Measurements from ENCODE around the gene FAS.
A peak's percentile ranks its signal among the peaks of the same experiment; 100 is the strongest.

Gene FAS

GRCh38 chr10:88971221-88972061 is 19.2 kb upstream of the FAS start:
- no peak for DNase-seq (ENCODE audit: extremely low read depth in 1 of 2, low read depth in 1 of 2)

DNA sequence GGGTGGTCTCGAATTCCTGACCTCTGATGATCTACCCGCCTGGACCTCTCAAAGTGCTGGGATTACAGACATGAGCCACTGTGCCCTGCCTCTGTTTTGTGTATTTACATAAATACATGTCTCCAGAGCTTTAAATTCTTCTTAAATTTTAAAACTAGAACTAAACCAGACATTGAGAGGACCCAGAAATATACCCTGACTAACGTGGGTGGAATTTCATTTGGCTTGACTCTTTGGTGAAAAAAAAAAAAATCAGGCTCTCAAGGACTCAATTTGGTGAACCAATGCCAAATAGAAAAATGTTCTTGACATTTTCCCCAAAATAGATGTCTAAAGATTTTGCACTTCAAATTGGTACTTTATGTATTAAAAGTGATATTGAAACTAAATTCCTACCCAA is 16.6 kb upstream of the FAS start:
- no peak for DNase-seq (ENCODE audit: extremely low read depth in 1 of 2, low read depth in 1 of 2)

DNA sequence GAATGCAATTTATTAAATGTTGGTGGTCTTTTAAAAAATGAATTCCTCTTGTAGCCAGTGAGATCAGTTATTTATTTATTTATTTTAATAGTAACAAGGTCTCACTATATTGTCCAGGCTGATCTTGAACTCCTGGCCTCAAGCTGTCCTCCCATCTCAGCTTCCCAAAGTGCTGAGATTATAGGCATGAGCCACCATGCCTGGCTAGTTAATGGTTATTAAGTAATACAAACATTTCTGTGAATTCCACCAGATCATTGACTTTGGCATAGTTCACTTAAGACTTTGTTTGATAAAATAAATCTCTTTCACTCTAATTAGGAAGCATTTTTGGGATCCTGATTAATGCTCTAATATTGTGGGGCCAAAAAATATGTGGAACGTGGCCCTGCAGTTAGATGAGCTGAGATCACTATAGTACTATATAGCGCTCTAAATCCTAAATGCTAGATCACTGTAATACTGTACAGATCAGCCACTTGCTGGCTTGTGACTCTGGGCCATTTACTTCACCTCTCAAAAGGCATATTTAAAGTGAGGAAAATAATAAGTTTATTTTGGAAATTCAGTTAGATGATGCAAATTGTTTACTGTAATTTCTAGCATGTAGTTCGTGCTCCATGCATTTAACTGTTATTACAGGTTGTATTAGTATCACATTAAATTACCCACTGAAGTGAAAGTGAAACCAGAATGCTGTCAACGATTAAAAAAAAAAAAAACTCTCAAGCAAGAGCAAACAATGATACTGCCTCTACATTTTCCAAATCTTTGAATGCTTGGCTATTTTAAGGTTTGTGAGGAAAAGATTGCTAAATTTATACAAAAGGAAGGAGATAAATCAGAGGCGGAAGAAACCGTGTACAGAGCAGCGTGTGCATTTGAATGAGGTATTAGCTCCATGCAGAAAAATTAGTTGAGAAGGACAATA is 15.9 kb upstream of the FAS start:
- DNase-seq (ENCODE audit: extremely low read depth in 1 of 2, low read depth in 1 of 2) = no peak

DNA sequence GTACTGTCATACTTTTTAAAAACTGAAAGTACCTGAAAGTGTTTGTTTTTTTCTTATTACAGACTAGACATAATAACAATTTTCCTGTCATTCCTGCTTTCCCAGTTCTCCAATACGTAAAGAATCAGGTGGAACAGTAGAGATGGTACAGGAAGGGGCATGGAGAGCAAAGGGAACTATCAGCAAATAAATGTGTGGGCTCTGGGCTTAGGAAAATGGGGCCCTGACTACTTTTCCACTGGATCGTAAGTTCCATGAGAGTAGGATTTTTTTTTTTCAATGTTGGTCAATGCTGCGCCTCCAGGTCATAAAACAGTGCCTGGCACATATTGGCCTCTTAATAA is 15.2 kb upstream of the FAS start:
- no peak for DNase-seq (ENCODE audit: extremely low read depth in 1 of 2, low read depth in 1 of 2)

GRCh38 chr10:88978463-88978862 is 12.1 kb upstream of the FAS start:
- DNase-seq (ENCODE audit: extremely low read depth in 1 of 2, low read depth in 1 of 2) = no peak

DNA sequence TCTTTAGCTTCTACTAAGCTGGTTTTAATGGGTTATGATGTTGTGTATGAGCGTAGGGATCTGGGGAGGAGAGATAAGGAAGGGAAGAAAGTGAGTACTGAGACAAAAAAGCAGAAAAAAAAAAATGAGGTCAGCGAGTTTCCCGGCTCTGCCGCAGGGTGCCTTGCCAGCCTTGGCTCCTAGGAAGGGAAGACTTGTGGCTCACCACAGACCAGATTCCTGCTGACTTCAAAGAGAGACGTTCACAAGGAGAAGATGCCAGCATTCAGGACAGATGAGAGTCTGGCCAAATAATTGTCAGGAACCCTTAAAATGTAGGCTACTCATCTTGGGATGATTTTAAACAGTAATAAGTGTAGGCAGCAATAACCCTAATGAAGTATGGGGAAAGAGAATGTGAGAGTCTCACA is 11.4 kb upstream of the FAS start:
- no peak for DNase-seq (ENCODE audit: extremely low read depth in 1 of 2, low read depth in 1 of 2)

- no peak for DNase-seq (ENCODE audit: extremely low read depth in 1 of 2, low read depth in 1 of 2)
Measured at GRCh38 chr10:88979603-88980002, 11.0 kb upstream of the FAS start.

- DNase-seq (ENCODE audit: extremely low read depth in 1 of 2, low read depth in 1 of 2) = no peak
Measured at GRCh38 chr10:88980247-88980646, 10.4 kb upstream of the FAS start.

DNA sequence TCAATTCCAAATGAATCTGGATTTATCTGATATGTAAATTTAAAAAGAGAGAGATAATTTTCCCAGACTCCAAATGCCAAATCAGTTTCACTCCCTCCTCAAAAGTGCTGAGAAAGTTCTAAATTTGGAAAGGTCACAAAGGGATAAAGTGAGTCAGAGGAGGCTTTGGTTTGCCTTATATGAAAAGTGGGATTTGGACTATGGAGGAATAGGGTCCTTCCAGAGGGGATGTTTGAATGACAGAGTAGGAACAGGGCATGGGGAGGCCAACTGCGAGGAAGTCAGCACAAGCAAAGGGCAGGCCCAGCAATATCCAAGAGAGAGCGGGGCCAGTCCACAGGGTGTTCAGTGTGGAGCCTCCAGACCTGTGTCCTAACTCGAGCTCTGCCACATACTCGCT is 9.8 kb upstream of the FAS start:
- no peak for DNase-seq (ENCODE audit: extremely low read depth in 1 of 2, low read depth in 1 of 2)

GRCh38 chr10:88981435-88981834 is 9.2 kb upstream of the FAS start:
- no peak for DNase-seq (ENCODE audit: extremely low read depth in 1 of 2, low read depth in 1 of 2)

DNA sequence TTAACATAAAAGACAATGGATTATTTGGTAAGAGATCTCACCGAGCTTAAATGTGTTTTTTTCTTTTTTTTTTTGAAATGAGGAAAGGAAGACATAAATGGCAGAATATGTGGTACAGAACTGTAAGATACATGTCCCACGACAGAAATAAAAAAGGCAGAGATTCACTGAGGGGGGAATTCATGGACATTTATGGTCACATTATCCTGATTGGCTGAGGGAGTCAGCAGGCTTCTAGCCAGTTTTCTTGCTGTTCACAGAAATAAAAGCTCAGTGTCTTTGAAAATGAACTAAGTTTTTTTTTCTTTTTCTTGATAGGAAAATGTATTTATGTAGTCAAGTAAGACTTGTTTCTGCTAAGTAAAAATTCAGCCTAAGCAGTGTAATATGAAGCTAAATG is 8.2 kb upstream of the FAS start:
- DNase-seq (ENCODE audit: extremely low read depth in 1 of 2, low read depth in 1 of 2) = no peak

DNA sequence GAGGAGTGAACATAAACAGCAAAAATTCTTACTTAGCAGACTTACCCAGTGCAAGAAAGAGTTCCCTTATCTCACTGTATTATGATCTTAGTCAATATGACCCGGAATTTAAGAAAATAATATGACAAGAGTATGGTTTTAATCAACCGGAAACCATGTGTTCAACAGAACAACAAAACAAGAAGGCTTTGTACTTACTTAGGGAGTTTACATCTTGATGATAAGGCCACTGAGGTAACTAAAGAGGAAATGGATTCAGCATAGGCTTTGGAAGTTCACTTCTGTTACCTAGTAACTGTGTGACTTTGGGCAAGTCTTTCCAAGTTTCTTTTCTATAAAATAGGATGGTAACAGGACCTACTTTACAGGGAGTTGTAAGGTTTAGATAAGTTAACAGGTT is 7.4 kb upstream of the FAS start:
- no peak for DNase-seq (ENCODE audit: extremely low read depth in 1 of 2, low read depth in 1 of 2)

GRCh38 chr10:88983939-88984338 is 6.7 kb upstream of the FAS start:
- no peak for DNase-seq (ENCODE audit: extremely low read depth in 1 of 2, low read depth in 1 of 2)

DNA sequence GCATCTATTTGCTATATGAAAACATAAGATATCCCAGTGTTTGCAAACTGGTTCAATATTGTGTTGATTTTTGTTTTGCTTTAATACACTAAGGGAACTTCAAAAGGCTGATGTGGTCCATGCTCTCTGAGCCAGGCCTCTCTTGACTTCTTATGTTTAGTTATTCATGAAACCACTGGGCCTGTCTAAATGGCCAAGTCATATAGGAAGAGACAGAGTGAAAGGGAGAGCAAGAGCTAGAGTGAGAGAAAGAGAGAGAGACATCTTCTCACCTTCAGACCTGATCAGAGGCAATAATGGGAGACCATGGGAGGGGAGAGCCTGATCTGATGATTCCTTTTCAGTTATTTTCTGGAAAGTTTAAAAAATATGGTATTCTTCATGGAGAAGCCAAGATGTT is 6.1 kb upstream of the FAS start:
- DNase-seq (ENCODE audit: extremely low read depth in 1 of 2, low read depth in 1 of 2) = no peak

DNA sequence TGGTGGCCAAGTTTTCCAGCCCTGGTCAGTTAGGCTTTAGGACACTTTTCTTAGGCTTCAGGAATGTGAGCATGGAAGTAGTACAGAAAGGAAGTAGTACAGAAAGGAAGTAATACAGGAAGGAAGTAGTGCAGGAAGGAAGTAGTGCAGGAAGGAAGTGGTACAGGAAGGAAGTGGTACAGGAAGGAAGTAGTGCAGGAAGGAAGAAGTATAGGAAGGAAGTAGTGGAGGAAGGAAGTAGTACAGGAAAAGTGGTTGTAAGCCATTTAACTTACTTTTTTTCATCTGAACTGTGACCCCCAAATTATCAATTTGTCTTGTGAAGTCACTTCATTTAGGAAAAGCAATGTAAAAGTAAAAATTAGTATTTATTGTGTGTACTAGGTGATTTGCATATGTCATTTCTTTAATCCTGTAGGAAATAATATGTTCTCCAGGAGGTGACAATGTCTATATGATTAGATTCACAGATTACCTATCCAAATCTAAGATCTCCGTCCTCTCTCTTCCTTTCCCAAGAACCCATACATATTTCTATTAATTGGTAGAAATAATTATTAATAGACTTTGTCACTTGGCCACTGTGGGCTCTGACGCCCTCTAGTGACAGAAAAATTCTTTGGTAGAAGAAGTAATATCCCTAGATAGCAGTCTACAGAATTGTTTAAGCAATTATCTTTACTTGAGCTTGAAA is 3.9 kb upstream of the FAS start:
- no peak for DNase-seq (ENCODE audit: extremely low read depth in 1 of 2, low read depth in 1 of 2)

- no peak for DNase-seq (ENCODE audit: extremely low read depth in 1 of 2, low read depth in 1 of 2)
Measured at GRCh38 chr10:88987243-88987725, 3.3 kb upstream of the FAS start.

DNA sequence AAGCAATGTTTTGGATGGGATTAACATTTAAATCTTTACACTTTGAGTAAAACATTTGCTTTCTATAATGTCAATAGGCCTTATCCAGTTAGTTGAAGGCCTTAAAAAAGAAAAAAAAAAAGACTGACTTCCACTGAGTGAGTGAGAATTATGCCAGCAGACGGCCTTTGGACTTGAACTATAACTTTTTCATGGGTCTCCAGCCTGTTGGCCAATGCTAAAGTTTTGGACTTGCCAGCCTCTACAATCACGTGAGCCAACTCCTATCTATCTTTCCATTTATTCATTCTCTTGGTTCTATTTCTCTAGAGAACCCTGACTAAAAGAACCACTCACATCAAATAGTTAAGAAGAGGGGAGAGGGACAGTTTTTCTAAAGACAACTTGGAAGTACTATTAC is 2.8 kb upstream of the FAS start:
- DNase-seq (ENCODE audit: extremely low read depth in 1 of 2, low read depth in 1 of 2) = no peak

GRCh38 chr10:88989423-88989822 is 1.2 kb upstream of the FAS start:
- DNase-seq (ENCODE audit: extremely low read depth in 1 of 2, low read depth in 1 of 2) = no peak

- no peak for DNase-seq (ENCODE audit: extremely low read depth in 1 of 2, low read depth in 1 of 2)
Measured at GRCh38 chr10:88989824-88990383, 694 bp upstream of the FAS start.

DNA sequence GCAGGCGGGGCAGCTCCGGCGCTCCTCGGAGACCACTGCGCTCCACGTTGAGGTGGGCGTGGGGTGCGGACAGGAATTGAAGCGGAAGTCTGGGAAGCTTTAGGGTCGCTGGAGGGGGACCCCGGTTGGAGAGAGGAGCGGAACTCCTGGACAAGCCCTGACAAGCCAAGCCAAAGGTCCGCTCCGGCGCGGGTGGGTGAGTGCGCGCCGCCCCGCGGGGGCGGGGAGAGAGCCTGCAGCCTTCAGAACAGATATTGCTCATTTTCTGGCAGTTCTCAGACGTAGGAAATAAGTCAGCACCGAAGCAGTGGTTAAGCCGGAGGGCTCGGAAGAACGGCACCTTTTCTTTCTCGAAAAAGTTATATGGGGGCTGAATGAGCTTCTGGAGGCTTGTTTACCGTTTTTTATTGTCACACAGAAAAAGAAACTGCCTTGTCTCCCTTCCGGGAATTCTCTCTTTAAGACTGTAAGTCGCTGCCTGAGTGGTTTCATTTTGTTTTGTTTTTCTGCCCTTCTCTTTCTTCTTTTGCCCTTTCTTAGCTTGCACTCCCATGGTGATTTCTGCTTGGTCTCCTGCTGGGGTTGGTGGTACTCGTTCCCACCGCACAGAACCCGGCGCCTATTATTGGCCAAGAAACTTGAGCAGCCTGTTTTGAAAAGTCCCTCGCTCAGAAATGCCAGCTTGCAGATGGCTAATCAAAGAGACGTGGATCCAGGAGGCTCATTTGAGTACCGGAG is 732 bp downstream of the FAS start:
- peak in 1 of 2 donors; percentile 32 for DNase-seq (ENCODE audit: extremely low read depth in 1 of 2, low read depth in 1 of 2)

Measured in activated CD8-positive, alpha-beta memory T cell treated with anti-CD3 and anti-CD28 coated beads for 1 hour (primary cell).